Ectodermal cell (in vitro differentiated cells): ENCODE results near the gene ACTRT1. TPM values are rescaled to one million over a fixed set of nuclear protein-coding genes. Genes with fewer than 3 reads are reported as not detected.

Source experiments
- H3K27ac ChIP-seq: 2 replicates; pipeline ENCODE4 v1.7.0; 2013; ENCODE audit warnings: mild to moderate bottlenecking, low read depth, low read length; ENCODE audit not compliant: insufficient read depth, poor library complexity, severe bottlenecking
- H3K27me3 ChIP-seq: 2 replicates; pipeline ENCODE4 v1.7.0; 2013; ENCODE audit warnings: mild to moderate bottlenecking, low read length; ENCODE audit not compliant: insufficient read depth, control insufficient read depth, poor library complexity, severe bottlenecking
- H3K36me3 ChIP-seq: one replicate; pipeline ENCODE4 v1.7.0; 2013; ENCODE audit warnings: low read length; ENCODE audit not compliant: control insufficient read depth, insufficient read depth
- H3K4me1 ChIP-seq: one replicate; pipeline ENCODE4 v1.7.0; 2013; ENCODE audit warnings: low read length; ENCODE audit not compliant: control insufficient read depth, insufficient read depth
- H3K4me3 ChIP-seq: 2 replicates; pipeline ENCODE4 v1.7.0; 2013; ENCODE audit warnings: low read depth, low read length, control low read depth; ENCODE audit not compliant: insufficient read depth
- H3K9me3 ChIP-seq: 2 replicates; pipeline ENCODE4 v1.7.0; 2013; ENCODE audit warnings: mild to moderate bottlenecking, low read length, moderate library complexity; ENCODE audit not compliant: control insufficient read depth
- WGBS, 2 experiments: methylation state at CpG; one replicate each; pipeline ENCODE4 v1.1.7; 2013; ENCODE audit warnings: missing lambda C conversion rate in 2 of 2; 5-methylcytosine and 5-hydroxymethylcytosine counted together
- polyA plus RNA-seq, 4 experiments: library from polyadenylated mRNA; stranded (reverse); fragments of 50-300 nt; gene quantifications; one replicate each; pipeline ENCODE4 v1.2.3, GENCODE V29; 2013

The ACTRT1 gene
- polyA plus RNA-seq (2013, experiment 1 of 4): not detected
- not detected for polyA plus RNA-seq (2013, experiment 2 of 4)
- not detected for polyA plus RNA-seq (2013, experiment 3 of 4)
- not detected for polyA plus RNA-seq (2013, experiment 4 of 4)

DNA sequence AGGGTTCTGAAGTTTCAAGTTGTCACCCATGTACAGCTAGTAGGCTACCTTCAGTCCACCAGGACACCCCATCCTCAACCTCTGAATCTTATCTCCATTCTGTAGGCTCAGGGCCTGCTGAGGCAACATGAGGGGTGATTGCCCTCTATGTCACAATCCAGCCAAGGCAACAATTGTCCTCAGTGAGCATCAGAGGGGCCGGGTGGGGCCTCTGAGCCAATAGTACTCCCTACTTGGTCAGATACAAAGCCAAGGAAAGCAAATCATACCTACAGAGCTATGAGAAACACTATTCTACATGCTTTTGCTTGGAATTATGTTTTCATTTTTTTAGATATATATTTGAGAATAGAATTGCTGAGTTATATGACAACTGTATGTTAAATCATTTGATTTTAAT, at the start of gene ACTRT1:
TSS of gene ACTRT1 (minus strand) at position 101 of the 400 bp plus-strand sequence. CDS start 197 bp downstream, outside the sequence.
- WGBS, 2 experiments: 0% methylated on average over 1 of the region's 1 CpG
- no peak within 1 kb of the TSS for H3K27ac ChIP-seq
- H3K9me3 ChIP-seq: no peaks in the 10 kb centered on the region
- H3K36me3 ChIP-seq: no peaks in the 10 kb centered on the region
- H3K27me3 ChIP-seq: no peaks in the 10 kb centered on the region
- no peak within 1 kb of the TSS for H3K4me3 ChIP-seq
- H3K4me1 ChIP-seq: no peaks in the 10 kb centered on the region

DNA sequence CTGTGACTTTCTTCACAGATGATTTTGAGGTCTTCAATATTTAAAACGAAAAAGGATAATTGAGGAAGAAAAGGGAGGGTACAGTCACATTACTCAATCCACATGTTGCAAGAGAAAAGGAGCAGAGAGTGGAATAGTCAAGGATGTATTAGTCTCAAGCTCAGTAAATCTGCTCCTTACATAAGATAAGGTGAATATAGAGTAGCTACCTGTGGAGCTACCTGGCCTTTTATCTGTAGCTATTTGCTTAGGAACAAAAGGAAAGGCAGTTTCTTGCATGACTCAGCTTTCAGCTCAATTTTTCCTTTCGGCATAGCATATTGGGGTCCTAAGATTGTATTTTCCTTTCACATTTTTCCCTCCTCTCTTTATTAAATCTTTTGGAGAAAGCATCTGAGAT, 26.3 kb upstream of the ACTRT1 start:
- WGBS, 2 experiments: 20 to 70% methylated on average over 1 to 2 of the region's 2 CpGs
- H3K27me3 ChIP-seq: no peaks in the 10 kb centered on the region
- H3K4me3 ChIP-seq: no peak overlapping the region
- no peak overlapping the region for H3K27ac ChIP-seq
- no peaks in the 10 kb centered on the region for H3K4me1 ChIP-seq
- no peaks in the 10 kb centered on the region for H3K9me3 ChIP-seq
- no peaks in the 10 kb centered on the region for H3K36me3 ChIP-seq

- H3K4me1 ChIP-seq: no peaks in the 10 kb centered on the region
Measured at GRCh38 chrX:128057421-128057820, 5.2 kb upstream of the ACTRT1 start.

GRCh38 chrX:128051526-128051925, 677 bp downstream of the ACTRT1 start:
- no peaks in the 10 kb centered on the region for H3K36me3 ChIP-seq
- H3K4me3 ChIP-seq: no peak overlapping the region
- H3K9me3 ChIP-seq: no peaks in the 10 kb centered on the region
- WGBS, 2 experiments: 96% methylated on average over 10 of the region's 10 CpGs
- H3K27me3 ChIP-seq: no peaks in the 10 kb centered on the region
- H3K4me1 ChIP-seq: no peaks in the 10 kb centered on the region
- no peak overlapping the region for H3K27ac ChIP-seq

More at GRCh38 chrX:128057421-128057820, 5.2 kb upstream of the ACTRT1 start:
- Histone ChIP-seq H3K9me3 (no peaks in the 10 kb centered on the region), H3K27me3 (no peaks in the 10 kb centered on the region), H3K4me3 (no peak overlapping the region), H3K36me3 (no peaks in the 10 kb centered on the region), H3K27ac (no peak overlapping the region)
- WGBS, 2 experiments: 93% methylated on average over 2 of the region's 2 CpGs; no CpG with 5 or more reads in 1 of the 2 experiments

- no peaks in the 10 kb centered on the region for H3K4me1 ChIP-seq
- H3K36me3 ChIP-seq: no peaks in the 10 kb centered on the region
- no peaks in the 10 kb centered on the region for H3K27me3 ChIP-seq
- H3K27ac ChIP-seq: no peak overlapping the region
- no peaks in the 10 kb centered on the region for H3K9me3 ChIP-seq
- no peak overlapping the region for H3K4me3 ChIP-seq
Measured at GRCh38 chrX:128035318-128035717, 16.9 kb downstream of the ACTRT1 start.

- Histone ChIP-seq H3K4me1 (no peaks in the 10 kb centered on the region), H3K9me3 (no peaks in the 10 kb centered on the region), H3K4me3 (no peak overlapping the region), H3K36me3 (no peaks in the 10 kb centered on the region), H3K27me3 (no peaks in the 10 kb centered on the region), H3K27ac (no peak overlapping the region)
- no CpG with 5 or more reads among the region's 1 CpG for WGBS, 2 experiments
Measured at GRCh38 chrX:128021566-128021965, 30.6 kb downstream of the ACTRT1 start.

- Histone ChIP-seq H3K36me3 (no peaks in the 10 kb centered on the region), H3K4me1 (no peaks in the 10 kb centered on the region), H3K27ac (no peak overlapping the region), H3K9me3 (no peaks in the 10 kb centered on the region), H3K4me3 (no peak overlapping the region), H3K27me3 (no peaks in the 10 kb centered on the region)
- 70% methylated on average over 1 of the region's 2 CpGs for WGBS, 2 experiments
Measured at GRCh38 chrX:128020701-128021100, 31.5 kb downstream of the ACTRT1 start.

GRCh38 chrX:128019218-128019617, 33.0 kb downstream of the ACTRT1 start:
- H3K27ac ChIP-seq: no peak overlapping the region
- H3K27me3 ChIP-seq: no peaks in the 10 kb centered on the region
- H3K4me3 ChIP-seq: no peak overlapping the region
- no peaks in the 10 kb centered on the region for H3K36me3 ChIP-seq
- H3K4me1 ChIP-seq: no peaks in the 10 kb centered on the region
- no CpG with 5 or more reads among the region's 2 CpGs for WGBS, 2 experiments
- H3K9me3 ChIP-seq: no peaks in the 10 kb centered on the region

DNA sequence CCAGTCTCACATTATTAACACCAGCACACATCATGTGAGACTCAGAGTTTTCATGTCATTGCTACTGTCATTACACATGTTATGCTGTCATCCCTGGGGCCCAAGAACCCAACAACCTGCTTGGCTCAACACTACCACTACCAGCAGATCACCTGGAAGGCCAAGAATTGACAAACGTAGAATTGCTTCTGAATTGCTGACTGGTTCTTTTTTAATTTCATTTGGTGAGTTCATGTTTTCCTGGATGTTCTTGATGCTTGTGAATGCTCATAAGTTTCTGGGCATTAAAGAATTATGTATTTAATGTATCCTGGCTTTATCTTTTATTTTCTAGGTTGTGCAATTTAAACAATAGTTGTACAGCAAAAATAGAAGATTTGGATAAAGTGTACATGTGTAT, 40.2 kb downstream of the ACTRT1 start:
- no peaks in the 10 kb centered on the region for H3K36me3 ChIP-seq
- H3K4me3 ChIP-seq: no peak overlapping the region
- H3K27me3 ChIP-seq: no peaks in the 10 kb centered on the region
- no peak overlapping the region for H3K27ac ChIP-seq
- 90 to 100% methylated on average over 1 of the region's 1 CpG for WGBS, 2 experiments
- no peaks in the 10 kb centered on the region for H3K9me3 ChIP-seq
- no peaks in the 10 kb centered on the region for H3K4me1 ChIP-seq

DNA sequence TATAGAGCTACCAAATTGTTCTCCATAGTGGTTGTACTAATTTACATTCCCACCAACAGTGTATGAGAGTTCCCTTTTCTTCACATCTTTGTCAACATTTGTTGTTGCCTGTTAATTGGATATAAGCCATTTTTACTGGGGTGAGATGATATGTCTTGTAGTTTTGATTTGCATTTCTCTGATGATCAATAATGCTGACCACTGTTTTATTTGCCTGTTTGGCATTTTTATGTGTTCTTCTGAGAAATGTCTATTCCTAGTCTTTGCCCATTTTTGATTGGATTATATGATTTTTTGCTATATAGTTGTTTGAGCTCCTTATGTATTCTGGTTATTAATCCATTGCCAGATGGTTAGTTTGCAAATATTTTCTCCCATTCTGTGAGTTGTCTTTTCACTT, 44.3 kb downstream of the ACTRT1 start:
- Histone ChIP-seq H3K27me3 (no peaks in the 10 kb centered on the region), H3K27ac (no peak overlapping the region), H3K9me3 (no peaks in the 10 kb centered on the region), H3K4me1 (no peaks in the 10 kb centered on the region), H3K36me3 (no peaks in the 10 kb centered on the region), H3K4me3 (no peak overlapping the region)
